H9 (cell line): ENCODE measurements around the gene CHCHD6. TPM values are rescaled to one million over a fixed set of nuclear protein-coding genes. Genes with fewer than 3 reads are reported as not detected.

ENCODE experiments used
- DNase-seq: peaks from one replicate; pipeline ENCODE4 v3.0.0-alpha.2; 2017
- H2AFZ ChIP-seq: one replicate; pipeline ENCODE4 v1.6.1; 2013; ENCODE audit warnings: mild to moderate bottlenecking, low read length, control low read depth, moderate library complexity
- H2AK5ac ChIP-seq: 2 replicates; pipeline ENCODE4 v1.6.1; 2013; ENCODE audit warnings: low read length, control low read depth, mixed read lengths; ENCODE audit not compliant: insufficient read length
- H2BK120ac ChIP-seq: one replicate; pipeline ENCODE4 v1.6.1; 2013; ENCODE audit warnings: low read depth, mild to moderate bottlenecking, low read length, control low read depth, inconsistent platforms; ENCODE audit not compliant: poor library complexity, severe bottlenecking
- H2BK12ac ChIP-seq: 2 replicates; pipeline ENCODE4 v1.6.1; 2013; ENCODE audit warnings: low read length, control low read depth, mixed read lengths, low read depth; ENCODE audit not compliant: insufficient read length
- H2BK15ac ChIP-seq: 2 replicates; pipeline ENCODE4 v1.6.1; 2013; ENCODE audit warnings: low read depth, low read length, control low read depth
- H2BK20ac ChIP-seq: one replicate; pipeline ENCODE4 v1.6.1; 2013; ENCODE audit warnings: low read depth, mild to moderate bottlenecking, low read length, control low read depth, inconsistent platforms; ENCODE audit not compliant: poor library complexity, severe bottlenecking
- H2BK5ac ChIP-seq: 2 replicates; pipeline ENCODE4 v1.6.1; 2013; ENCODE audit warnings: low read length, control low read depth, mixed read lengths; ENCODE audit not compliant: insufficient read length
- H3K14ac ChIP-seq: 2 replicates; pipeline ENCODE4 v1.6.1; 2013; ENCODE audit warnings: low read length, control low read depth; ENCODE audit not compliant: insufficient read depth
- H3K18ac ChIP-seq: 2 replicates; pipeline ENCODE4 v1.6.1; 2013; ENCODE audit warnings: low read depth, mild to moderate bottlenecking, mixed read lengths, low read length, control low read depth; ENCODE audit not compliant: insufficient read length
- H3K23ac ChIP-seq: 2 replicates; pipeline ENCODE4 v1.6.1; 2013; ENCODE audit warnings: low read length, control low read depth, mixed read lengths, low read depth; ENCODE audit not compliant: insufficient read length
- H3K23me2 ChIP-seq: 2 replicates; pipeline ENCODE4 v1.6.1; 2013; ENCODE audit warnings: low read depth, mild to moderate bottlenecking, mixed read lengths, low read length, control low read depth; ENCODE audit not compliant: insufficient read length, poor library complexity, severe bottlenecking
- H3K27ac ChIP-seq: 2 replicates; pipeline ENCODE4 v1.5.1; 2013; ENCODE audit warnings: low read length, control low read depth, mixed read lengths, low read depth; ENCODE audit not compliant: insufficient read length
- H3K27me3 ChIP-seq: 2 replicates; pipeline ENCODE4 v1.6.1; 2013; ENCODE audit warnings: low read length, control low read depth, inconsistent platforms; ENCODE audit not compliant: insufficient read depth
- H3K4ac ChIP-seq: 2 replicates; pipeline ENCODE4 v1.6.1; 2013; ENCODE audit warnings: low read depth, mild to moderate bottlenecking, control low read depth, inconsistent platforms, low read length, moderate library complexity
- H3K4me1 ChIP-seq: 2 replicates; pipeline ENCODE4 v1.6.1; 2013; ENCODE audit warnings: low read length, control low read depth, inconsistent platforms; ENCODE audit not compliant: insufficient read depth
- H3K4me2 ChIP-seq: 2 replicates; pipeline ENCODE4 v1.6.1; 2013; ENCODE audit warnings: low read length, control low read depth, mixed read lengths; ENCODE audit not compliant: insufficient read length, insufficient read depth
- H3K56ac ChIP-seq: 2 replicates; pipeline ENCODE4 v1.6.1; 2013; ENCODE audit warnings: low read depth, mild to moderate bottlenecking, mixed read lengths, low read length, control low read depth; ENCODE audit not compliant: insufficient read length
- H3K79me1 ChIP-seq: 2 replicates; pipeline ENCODE4 v1.6.1; 2013; ENCODE audit warnings: low read depth, mild to moderate bottlenecking, moderate library complexity, low read length, control low read depth, inconsistent platforms; ENCODE audit not compliant: insufficient read depth, poor library complexity, severe bottlenecking
- H3K79me2 ChIP-seq: 2 replicates; pipeline ENCODE4 v1.6.1; 2013; ENCODE audit warnings: low read length, control low read depth, inconsistent platforms; ENCODE audit not compliant: insufficient read depth
- H3K9ac ChIP-seq: 2 replicates; pipeline ENCODE4 v1.6.1; 2013; ENCODE audit warnings: low read length, control low read depth, mixed read lengths; ENCODE audit not compliant: insufficient read length; ENCODE audit errors: extremely low read depth
- H3K9me3 ChIP-seq: one replicate; pipeline ENCODE4 v1.6.1; 2013; ENCODE audit warnings: low read depth, low read length, inconsistent platforms; ENCODE audit not compliant: control insufficient read depth
- H3T11ph ChIP-seq: one replicate; pipeline ENCODE4 v1.6.1; 2013; ENCODE audit warnings: mild to moderate bottlenecking, low read length, control low read depth, inconsistent platforms
- H4K20me1 ChIP-seq: one replicate; pipeline ENCODE4 v1.6.1; 2013; ENCODE audit not compliant: control insufficient read depth, insufficient read length, insufficient read depth
- H4K5ac ChIP-seq: 2 replicates; pipeline ENCODE4 v1.6.1; 2013; ENCODE audit warnings: low read depth, mild to moderate bottlenecking, mixed read lengths, low read length, control low read depth; ENCODE audit not compliant: insufficient read length
- H4K8ac ChIP-seq: replicated peaks from 2 replicates; pipeline ENCODE4 v1.6.1; 2013; ENCODE audit warnings: low read length, control low read depth, mixed read lengths, low read depth; ENCODE audit not compliant: insufficient read length
- H4K91ac ChIP-seq: 2 replicates; pipeline ENCODE4 v1.6.1; 2013; ENCODE audit warnings: low read depth, mild to moderate bottlenecking, moderate library complexity, mixed read lengths, low read length, control low read depth; ENCODE audit not compliant: insufficient read length
- H3K27ac Mint-ChIP-seq, 3 experiments: 2 replicates in 2 of 3; 3 replicates in 1 of 3; pipeline ENCODE4 v1.8.0; 2020 to 2021; ENCODE audit warnings: mixed read lengths in 3 of 3, mild to moderate bottlenecking in 1 of 3, moderate library complexity in 1 of 3
- H3K27me3 Mint-ChIP-seq: 2 replicates; pipeline ENCODE4 v1.8.0; 2021; ENCODE audit warnings: low read depth, mild to moderate bottlenecking, moderate library complexity, mixed read lengths
- H3K36me3 Mint-ChIP-seq, 3 experiments: 2 replicates in 2 of 3; 3 replicates in 1 of 3; pipeline ENCODE4 v1.8.0; 2020 to 2021; ENCODE audit warnings: low read depth in 3 of 3, mixed read lengths in 3 of 3; ENCODE audit not compliant: insufficient read depth in 1 of 3
- H3K4me1 Mint-ChIP-seq, 2 experiments: 2 replicates each; pipeline ENCODE4 v1.8.0; 2020; ENCODE audit warnings: mixed read lengths in 2 of 2
- H3K4me3 Mint-ChIP-seq, 2 experiments: 2 replicates in 1 of 2; 3 replicates in 1 of 2; pipeline ENCODE4 v1.8.0; 2020 to 2021; ENCODE audit warnings: mild to moderate bottlenecking in 2 of 2, mixed read lengths in 2 of 2, moderate library complexity in 1 of 2
- H3K9me3 Mint-ChIP-seq, 2 experiments: 2 replicates in 1 of 2; 3 replicates in 1 of 2; pipeline ENCODE4 v1.8.0; 2020; ENCODE audit warnings: mild to moderate bottlenecking in 2 of 2, mixed read lengths in 2 of 2, moderate library complexity in 1 of 2
- WGBS: extraction: QIAGEN DNeasy Blood & Tissue Kit; methylation state at CpG from one replicate; pipeline ENCODE4 v1.1.7; 2013; ENCODE audit warnings: missing lambda C conversion rate, low lambda C conversion rate, mixed read lengths; ENCODE audit not compliant: insufficient read length; ENCODE audit errors: extremely low coverage; 5-methylcytosine and 5-hydroxymethylcytosine counted together
- total RNA-seq: library from RNA; stranded (reverse); gene quantifications from 2 replicates; pipeline ENCODE4 v1.2.1, GENCODE V29; 2021
- TF ChIP-seq, protein P1 (sequence below): fragments of 200-600 bp; sonication (generic); conservative IDR thresholded peaks from 3 replicates; pipeline ENCODE4 v1.8.0; 2021; ENCODE audit warnings: antibody characterized with exemption, mild to moderate bottlenecking

The CHCHD6 gene
- total RNA-seq, 1 experiment from 2014 or later = 34.2 TPM

DNA sequence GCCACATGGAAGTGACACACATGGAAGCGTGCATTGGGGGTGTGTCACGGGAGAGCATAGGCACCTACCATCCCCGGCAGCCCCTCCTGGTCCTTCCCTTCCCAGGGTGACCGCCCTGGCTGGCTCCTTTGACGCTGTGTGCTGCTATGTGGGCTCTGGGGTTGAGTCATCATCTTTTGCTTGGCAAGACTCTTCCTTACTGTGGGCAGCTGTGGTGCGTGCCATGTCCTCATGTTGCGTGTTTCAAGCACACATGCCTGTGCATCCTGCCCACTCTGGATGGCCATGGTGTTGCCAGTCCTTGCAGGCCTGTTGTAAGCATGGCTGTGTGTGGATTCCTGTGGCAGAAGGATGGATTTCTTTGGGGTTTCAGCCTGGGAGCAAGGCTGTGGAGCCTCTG lies 292.9 kb downstream of the CHCHD6 start:
- Histone ChIP-seq H4K20me1 (no peaks in the 10 kb centered on the region), H3K23me2 (no peaks in the 10 kb centered on the region), H3K27me3 (no peaks in the 10 kb centered on the region), H3T11ph (no peak overlapping the region), H4K5ac (no peak overlapping the region), H3K4me2 (no peak overlapping the region), H2BK120ac (no peak overlapping the region), H3K79me1 (no peaks in the 10 kb centered on the region), H3K56ac (no peak overlapping the region), H2BK20ac (no peak overlapping the region), H2AFZ (no peak overlapping the region), H3K4me1 (peaks cover 4% of the 10 kb centered on the region; the same call in 1 of the 2 replicates), H3K14ac (no peak overlapping the region), H3K9me3 (no peaks in the 10 kb centered on the region), H2AK5ac (no peak overlapping the region), H3K23ac (no peak overlapping the region), H3K18ac (no peak overlapping the region), H2BK15ac (no peak overlapping the region), H3K79me2 (no peaks in the 10 kb centered on the region; the same call in 1 of the 2 replicates), H4K91ac (no peak overlapping the region), H4K8ac (no peak overlapping the region), H2BK12ac (no peak overlapping the region), H3K4ac (no peak overlapping the region), H3K27ac (no peak overlapping the region), H3K9ac (no peak overlapping the region), H2BK5ac (no peak overlapping the region)
- DNase-seq = no peak
- TF ChIP-seq, protein P1, sequence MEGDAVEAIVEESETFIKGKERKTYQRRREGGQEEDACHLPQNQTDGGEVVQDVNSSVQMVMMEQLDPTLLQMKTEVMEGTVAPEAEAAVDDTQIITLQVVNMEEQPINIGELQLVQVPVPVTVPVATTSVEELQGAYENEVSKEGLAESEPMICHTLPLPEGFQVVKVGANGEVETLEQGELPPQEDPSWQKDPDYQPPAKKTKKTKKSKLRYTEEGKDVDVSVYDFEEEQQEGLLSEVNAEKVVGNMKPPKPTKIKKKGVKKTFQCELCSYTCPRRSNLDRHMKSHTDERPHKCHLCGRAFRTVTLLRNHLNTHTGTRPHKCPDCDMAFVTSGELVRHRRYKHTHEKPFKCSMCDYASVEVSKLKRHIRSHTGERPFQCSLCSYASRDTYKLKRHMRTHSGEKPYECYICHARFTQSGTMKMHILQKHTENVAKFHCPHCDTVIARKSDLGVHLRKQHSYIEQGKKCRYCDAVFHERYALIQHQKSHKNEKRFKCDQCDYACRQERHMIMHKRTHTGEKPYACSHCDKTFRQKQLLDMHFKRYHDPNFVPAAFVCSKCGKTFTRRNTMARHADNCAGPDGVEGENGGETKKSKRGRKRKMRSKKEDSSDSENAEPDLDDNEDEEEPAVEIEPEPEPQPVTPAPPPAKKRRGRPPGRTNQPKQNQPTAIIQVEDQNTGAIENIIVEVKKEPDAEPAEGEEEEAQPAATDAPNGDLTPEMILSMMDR = no peak
- peaks cover 3 to 15% of the 10 kb centered on the region in 2 experiments; a peak in 3 of 4 replicates for H3K4me1 Mint-ChIP-seq
- no peaks in the 10 kb centered on the region for H3K27me3 Mint-ChIP-seq
- no peaks in the 10 kb centered on the region for H3K9me3 Mint-ChIP-seq
- peaks cover 0 to 11% (median 8%) of the 10 kb centered on the region in 3 experiments; a peak in 3 of 7 replicates for H3K36me3 Mint-ChIP-seq
- no peak overlapping the region for H3K4me3 Mint-ChIP-seq
- H3K27ac Mint-ChIP-seq = peak overlapping the region in 1 of 3 experiments; percentile 68; a peak in 2 of 7 replicates
- WGBS = no CpG with 5 or more reads among the region's 7 CpGs
